ENCODE measurements around the gene ABCG4. TPM values are rescaled to one million over a fixed set of nuclear protein-coding genes. Genes with fewer than 3 reads are reported as not detected.
"Not testable (repeated sequence)": the region's sequence is repeated elsewhere in the genome, so short reads cannot be mapped to it uniquely, and the experiment has no call there.

The ABCG4 gene
- total RNA-seq, 6 donors from 2014 or later = 0.06 to 0.78 TPM; not detected in 4

- Histone ChIP-seq H3K36me3 (peaks cover 0 to 41% (median 22%) of the 10 kb centered on the region in 4 donors), H3K4me3 (no peak overlapping the region), H3K9me3 (no peaks in the 10 kb centered on the region), H3K27me3 (no peaks in the 10 kb centered on the region), H3K27ac (no peak overlapping the region), H3K4me1 (no peaks in the 10 kb centered on the region)
- DNase-seq (peak in 1 of 2 donors; percentile 54), ATAC-seq (ENCODE audit: low FRiP score in 2 of 2) (no peak)
- TF ChIP-seq, protein P1, sequence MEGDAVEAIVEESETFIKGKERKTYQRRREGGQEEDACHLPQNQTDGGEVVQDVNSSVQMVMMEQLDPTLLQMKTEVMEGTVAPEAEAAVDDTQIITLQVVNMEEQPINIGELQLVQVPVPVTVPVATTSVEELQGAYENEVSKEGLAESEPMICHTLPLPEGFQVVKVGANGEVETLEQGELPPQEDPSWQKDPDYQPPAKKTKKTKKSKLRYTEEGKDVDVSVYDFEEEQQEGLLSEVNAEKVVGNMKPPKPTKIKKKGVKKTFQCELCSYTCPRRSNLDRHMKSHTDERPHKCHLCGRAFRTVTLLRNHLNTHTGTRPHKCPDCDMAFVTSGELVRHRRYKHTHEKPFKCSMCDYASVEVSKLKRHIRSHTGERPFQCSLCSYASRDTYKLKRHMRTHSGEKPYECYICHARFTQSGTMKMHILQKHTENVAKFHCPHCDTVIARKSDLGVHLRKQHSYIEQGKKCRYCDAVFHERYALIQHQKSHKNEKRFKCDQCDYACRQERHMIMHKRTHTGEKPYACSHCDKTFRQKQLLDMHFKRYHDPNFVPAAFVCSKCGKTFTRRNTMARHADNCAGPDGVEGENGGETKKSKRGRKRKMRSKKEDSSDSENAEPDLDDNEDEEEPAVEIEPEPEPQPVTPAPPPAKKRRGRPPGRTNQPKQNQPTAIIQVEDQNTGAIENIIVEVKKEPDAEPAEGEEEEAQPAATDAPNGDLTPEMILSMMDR (IDR thresholded peaks at IDR 0.05) = no peak
- TF ChIP-seq POLR2AphosphoS5 (IDR thresholded peaks at IDR 0.05) = no peak
- TF ChIP-seq POLR2A (IDR thresholded peaks at IDR 0.05) = no peak
- TF ChIP-seq EP300 (IDR thresholded peaks at IDR 0.05) = no peak
- 87% methylated on average over 7 to 17 of the region's 17 CpGs for WGBS, 2 donors
Observed at GRCh38 chr11:119181677-119182412, 33.0 kb downstream of the ABCG4 start.

- H3K27me3 ChIP-seq; H3K4me1 ChIP-seq; H3K27ac ChIP-seq; ATAC-seq (ENCODE audit: low FRiP score in 2 of 2); H3K4me3 ChIP-seq; H3K9me3 ChIP-seq; DNase-seq: not testable (repeated sequence)
- 83 to 88% methylated on average over 9 of the region's 9 CpGs for WGBS, 2 donors
- H3K36me3 ChIP-seq = peaks cover 0 to 29% (median 15%) of the 10 kb centered on the region in 4 donors
Observed at GRCh38 chr11:119184399-119184798, 35.5 kb downstream of the ABCG4 start.

- H3K36me3 ChIP-seq = peaks cover 0 to 18% (median 5%) of the 10 kb centered on the region in 4 donors
- no peak for ATAC-seq (ENCODE audit: low FRiP score in 2 of 2)
Observed at GRCh38 chr11:119185981-119186634, 37.3 kb downstream of the ABCG4 start.

GRCh38 chr11:119187123-119187892, 38.5 kb downstream of the ABCG4 start:
- Histone ChIP-seq H3K9me3 (no peaks in the 10 kb centered on the region), H3K4me3 (no peak overlapping the region), H3K27me3 (no peaks in the 10 kb centered on the region), H3K27ac (no peak overlapping the region), H3K4me1 (no peaks in the 10 kb centered on the region), H3K36me3 (peaks cover 0 to 12% (median under 1%) of the 10 kb centered on the region in 4 donors)
- ATAC-seq (ENCODE audit: low FRiP score in 2 of 2) (no peak), DNase-seq (peak in 1 of 2 donors; percentile 67)
- WGBS, 2 donors = 87 to 89% methylated on average over 19 to 20 of the region's 21 CpGs
- TF ChIP-seq POLR2AphosphoS5 (IDR thresholded peaks at IDR 0.05) (no peak), EP300 (IDR thresholded peaks at IDR 0.05) (no peak), POLR2A (IDR thresholded peaks at IDR 0.05) (no peak)
- TF ChIP-seq, protein P1 (IDR thresholded peaks at IDR 0.05) = no peak

More at GRCh38 chr11:119185981-119186634, 37.3 kb downstream of the ABCG4 start:
- Histone ChIP-seq H3K27ac (no peak overlapping the region), H3K9me3 (no peaks in the 10 kb centered on the region), H3K4me1 (no peaks in the 10 kb centered on the region), H3K4me3 (no peak overlapping the region), H3K27me3 (no peaks in the 10 kb centered on the region)
- WGBS, 2 donors = 60 to 62% methylated on average over 9 to 15 of the region's 15 CpGs
- DNase-seq = no peak
- no peak for TF ChIP-seq POLR2AphosphoS5 (IDR thresholded peaks at IDR 0.05)
- TF ChIP-seq, protein P1 (IDR thresholded peaks at IDR 0.05) = no peak
- TF ChIP-seq EP300 (IDR thresholded peaks at IDR 0.05) = no peak
- TF ChIP-seq POLR2A (IDR thresholded peaks at IDR 0.05) = no peak

GRCh38 chr11:119188067-119188466, 39.2 kb downstream of the ABCG4 start:
- 90 to 100% methylated on average over 2 to 10 of the region's 11 CpGs for WGBS, 2 donors
- H3K36me3 ChIP-seq = peaks cover 0 to 8% (median 0%) of the 10 kb centered on the region in 4 donors
- no peak overlapping the region for H3K27ac ChIP-seq
- TF ChIP-seq, protein P1 (IDR thresholded peaks at IDR 0.05) = no peak
- TF ChIP-seq EP300 (IDR thresholded peaks at IDR 0.05) (no peak), POLR2AphosphoS5 (IDR thresholded peaks at IDR 0.05) (no peak), POLR2A (IDR thresholded peaks at IDR 0.05) (no peak)
- no peaks in the 10 kb centered on the region for H3K9me3 ChIP-seq
- H3K27me3 ChIP-seq = no peaks in the 10 kb centered on the region
- no peak overlapping the region for H3K4me3 ChIP-seq
- ATAC-seq (ENCODE audit: low FRiP score in 2 of 2) (peak in 1 of 2 donors; percentile 36), DNase-seq (no peak)
- no peaks in the 10 kb centered on the region for H3K4me1 ChIP-seq
